Measurements from ENCODE around the gene FRMD5. TPM values are rescaled to one million over a fixed set of nuclear protein-coding genes. Genes with fewer than 3 reads are reported as not detected.
"Not testable (repeated sequence)": the region's sequence is repeated elsewhere in the genome, so short reads cannot be mapped to it uniquely, and the experiment has no call there.

FRMD5 gene
- total RNA-seq, 1 experiment from 2014 or later: 6.5 TPM

DNA sequence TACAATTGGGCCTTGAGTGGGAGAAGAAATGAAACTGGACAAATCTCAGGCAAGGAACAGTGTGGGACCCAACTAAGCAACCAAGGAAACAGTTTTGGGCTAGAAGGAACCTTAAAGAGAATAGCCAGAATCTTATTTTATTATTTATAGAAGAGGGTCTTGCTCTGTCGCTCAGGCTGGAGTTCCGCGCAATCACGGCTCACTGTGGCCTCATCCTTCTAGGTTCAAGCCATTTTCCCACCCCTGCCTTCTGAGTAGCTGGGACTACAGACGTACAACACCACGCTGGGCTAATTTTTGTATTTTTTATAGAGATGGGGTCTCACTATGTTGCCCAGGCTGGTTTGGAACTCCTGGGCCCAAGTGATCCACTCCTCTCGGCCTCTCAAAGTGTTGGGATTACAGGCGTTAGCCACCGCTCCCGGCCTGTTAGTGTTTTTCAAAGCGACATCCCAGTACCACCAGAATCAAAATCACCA lies 369.0 kb downstream of the FRMD5 start:
- CTCF ChIA-PET: no interaction called here
- no peak overlapping the region for H3K27ac ChIP-seq

DNA sequence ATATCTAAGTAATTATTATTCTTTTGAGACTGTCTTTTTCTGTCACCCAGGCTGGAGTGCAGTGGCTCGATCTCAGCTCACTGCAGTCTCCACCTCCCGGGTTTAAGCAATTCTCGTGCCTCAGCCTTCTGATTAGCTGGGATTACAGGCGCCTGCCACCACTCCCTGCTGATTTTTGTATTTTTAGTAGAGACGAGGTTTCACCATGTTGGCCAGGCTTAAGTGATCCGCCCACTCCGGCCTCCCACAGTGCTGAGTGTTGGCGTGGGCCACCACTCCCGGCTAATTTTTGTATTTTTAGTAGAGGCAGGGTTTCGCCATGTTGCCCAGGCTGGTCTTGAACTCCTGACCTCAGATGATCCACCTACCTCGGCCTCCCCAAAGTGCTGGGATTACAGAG lies 369.8 kb downstream of the FRMD5 start:
- H3K27ac ChIP-seq; H4K20me1 ChIP-seq (ENCODE audit: insufficient read depth); BruUV-seq (replicated peaks); CTCF ChIA-PET; H3K27me3 ChIP-seq (ENCODE audit: insufficient read depth, low read depth); H3K36me3 ChIP-seq (ENCODE audit: low read depth); H2AFZ ChIP-seq; H3K4me3 ChIP-seq; H3K9me3 ChIP-seq (ENCODE audit: insufficient read depth, low read depth); DNase-seq; H3K9me2 ChIP-seq (ENCODE audit: insufficient read depth): not testable (repeated sequence)
- Histone ChIP-seq H3K4me2 (peak overlapping the region; percentile 82; the same call in 1 of the 2 replicates), H3K4me1 (replicated peaks; ENCODE audit: insufficient read depth) (peaks cover 28% of the 10 kb centered on the region), H3K79me2 (ENCODE audit: low read depth) (peaks cover 37% of the 10 kb centered on the region), H3F3A (ENCODE audit: insufficient read depth, low read depth) (peaks cover 13% of the 10 kb centered on the region; the same call in 1 of the 2 replicates)
- POLR2A ChIA-PET (ENCODE audit: unreplicated experiment): interaction anchor here (0.6 to 0.9 kb wide), 3 partner anchors 16 to 721 kb away, joined by 3 to 4 read pairs (median 3); no protein-coding TSS in a partner anchor
- intact Hi-C loops (cut with micrococcal nuclease; ENCODE audit: unreplicated experiment): loop anchor here (10.0 kb wide), 1 partner anchor 51 kb away; the partner anchor contains the start of gene ELL3

More for the DNA sequence above, 369.0 kb downstream of the FRMD5 start:
- peaks cover 13% of the 10 kb centered on the region; the same call in 1 of the 2 replicates for H3F3A ChIP-seq (ENCODE audit: insufficient read depth, low read depth)
- H3K9me3 ChIP-seq (ENCODE audit: insufficient read depth, low read depth): no peaks in the 10 kb centered on the region
- no peak for DNase-seq
- no peaks in the 10 kb centered on the region for H3K9me2 ChIP-seq (ENCODE audit: insufficient read depth)
- no peaks in the 10 kb centered on the region for H4K20me1 ChIP-seq (ENCODE audit: insufficient read depth)
- H2AFZ ChIP-seq: peak overlapping the region; percentile 94; the same call in 1 of the 2 replicates
- POLR2A ChIA-PET (ENCODE audit: unreplicated experiment): no interaction called here
- H3K27me3 ChIP-seq (ENCODE audit: insufficient read depth, low read depth): no peaks in the 10 kb centered on the region
- H3K4me1 ChIP-seq (replicated peaks; ENCODE audit: insufficient read depth): peaks cover 28% of the 10 kb centered on the region
- H3K4me3 ChIP-seq: peak overlapping the region; percentile 62
- peak overlapping the region; percentile 89 for H3K4me2 ChIP-seq
- no peak for TF ChIP-seq EZH2 (IDR thresholded peaks at IDR 0.05; ENCODE audit: low read depth)
- TF ChIP-seq, protein P1, sequence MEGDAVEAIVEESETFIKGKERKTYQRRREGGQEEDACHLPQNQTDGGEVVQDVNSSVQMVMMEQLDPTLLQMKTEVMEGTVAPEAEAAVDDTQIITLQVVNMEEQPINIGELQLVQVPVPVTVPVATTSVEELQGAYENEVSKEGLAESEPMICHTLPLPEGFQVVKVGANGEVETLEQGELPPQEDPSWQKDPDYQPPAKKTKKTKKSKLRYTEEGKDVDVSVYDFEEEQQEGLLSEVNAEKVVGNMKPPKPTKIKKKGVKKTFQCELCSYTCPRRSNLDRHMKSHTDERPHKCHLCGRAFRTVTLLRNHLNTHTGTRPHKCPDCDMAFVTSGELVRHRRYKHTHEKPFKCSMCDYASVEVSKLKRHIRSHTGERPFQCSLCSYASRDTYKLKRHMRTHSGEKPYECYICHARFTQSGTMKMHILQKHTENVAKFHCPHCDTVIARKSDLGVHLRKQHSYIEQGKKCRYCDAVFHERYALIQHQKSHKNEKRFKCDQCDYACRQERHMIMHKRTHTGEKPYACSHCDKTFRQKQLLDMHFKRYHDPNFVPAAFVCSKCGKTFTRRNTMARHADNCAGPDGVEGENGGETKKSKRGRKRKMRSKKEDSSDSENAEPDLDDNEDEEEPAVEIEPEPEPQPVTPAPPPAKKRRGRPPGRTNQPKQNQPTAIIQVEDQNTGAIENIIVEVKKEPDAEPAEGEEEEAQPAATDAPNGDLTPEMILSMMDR (conservative IDR thresholded peaks at IDR 0.05): no peak
- intact Hi-C loops (cut with micrococcal nuclease; ENCODE audit: unreplicated experiment): loop anchor here (10.0 kb wide), 1 partner anchor 51 kb away; the partner anchor contains the start of gene ELL3
- BruUV-seq (replicated peaks): no TSS peak
- peaks cover 29% of the 10 kb centered on the region for H3K79me2 ChIP-seq (ENCODE audit: low read depth)
- H3K36me3 ChIP-seq (ENCODE audit: low read depth): no peaks in the 10 kb centered on the region

DNA sequence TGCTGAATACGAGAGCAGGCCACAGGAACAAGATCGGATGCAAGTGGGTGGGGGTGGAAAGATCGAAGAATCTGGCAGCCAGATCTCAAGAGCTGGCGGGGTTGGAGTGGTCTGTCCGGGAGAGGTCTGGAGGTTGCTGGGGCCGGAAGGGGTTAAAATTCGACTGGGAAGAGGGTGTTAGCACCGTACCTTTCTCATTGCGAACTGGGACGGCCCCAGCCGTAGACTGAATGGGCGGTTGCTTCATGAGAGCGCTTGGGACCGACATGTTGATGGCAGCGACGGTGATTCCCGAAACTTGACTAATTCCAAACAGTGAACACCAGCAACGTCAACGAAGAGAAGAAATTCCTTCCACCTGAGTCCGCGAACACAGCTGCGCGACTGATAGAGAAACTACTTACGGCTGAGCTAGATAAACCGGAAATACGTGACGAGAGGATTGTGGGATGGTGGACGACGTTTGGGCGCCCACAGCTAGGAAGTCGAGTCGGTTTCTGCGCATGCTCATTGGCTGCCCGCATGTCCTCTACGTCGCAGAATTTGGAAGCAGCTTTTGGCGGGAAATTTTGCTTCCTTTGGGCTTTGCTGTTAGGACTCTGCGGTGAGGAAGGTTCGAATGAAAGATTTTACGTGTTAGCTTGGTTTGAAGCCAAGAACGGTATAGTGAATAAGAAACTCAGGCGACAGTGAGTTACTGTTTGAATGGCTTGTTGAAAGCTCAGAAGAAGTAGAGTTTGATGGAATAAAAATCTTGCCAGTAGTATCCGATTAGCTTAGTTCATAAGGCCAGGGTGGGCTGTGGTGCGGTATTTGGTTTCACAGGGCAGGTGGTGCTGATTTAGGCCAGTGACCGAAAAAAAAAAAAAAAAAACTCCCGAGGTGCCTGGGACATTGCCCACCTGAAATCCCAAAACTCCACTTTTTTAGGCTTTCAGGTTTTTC lies 370.5 kb downstream of the FRMD5 start, which contains the start of gene MFAP1:
MFAP1 (minus strand) TSS at position 389 of the 945 bp plus-strand sequence; CDS start at position 268, 121 bp downstream.
- intact Hi-C loops (cut with micrococcal nuclease; ENCODE audit: unreplicated experiment): loop anchor here (10.0 kb wide), 1 partner anchor 50 kb away; the partner anchor contains the start of gene ELL3
- peaks cover 42% of the 10 kb centered on the region for H3K79me2 ChIP-seq (ENCODE audit: low read depth)
- peak within 1 kb of the TSS; percentile 82 for H3K4me2 ChIP-seq
- no peaks in the 10 kb centered on the region for H3K9me3 ChIP-seq (ENCODE audit: insufficient read depth, low read depth)
- H3K9me2 ChIP-seq (ENCODE audit: insufficient read depth): no peaks in the 10 kb centered on the region
- TF ChIP-seq, protein P1 (conservative IDR thresholded peaks at IDR 0.05): no peak
- TF ChIP-seq EZH2 (IDR thresholded peaks at IDR 0.05; ENCODE audit: low read depth): no peak
- ChIA-PET CTCF (no interaction called here), POLR2A (ENCODE audit: unreplicated experiment) (interaction anchor here (0.5 to 0.9 kb wide), 11 partner anchors 12 to 721 kb away, joined by 3 to 9 read pairs (median 4); partner anchors contain the start of gene ELL3)
- BruUV-seq (replicated peaks): TSS peak; percentile 75
- peak; percentile 86 to 92 for DNase-seq
- peak within 1 kb of the TSS; percentile 63 for H3K4me3 ChIP-seq
- H2AFZ ChIP-seq: peak within 1 kb of the TSS; percentile 79
- H3K27me3 ChIP-seq (ENCODE audit: insufficient read depth, low read depth): no peaks in the 10 kb centered on the region
- H3K27ac ChIP-seq: peak within 1 kb of the TSS; percentile 72
- H3F3A ChIP-seq (ENCODE audit: insufficient read depth, low read depth): peaks cover 13% of the 10 kb centered on the region; the same call in 1 of the 2 replicates
- H4K20me1 ChIP-seq (ENCODE audit: insufficient read depth): no peaks in the 10 kb centered on the region
- no peaks in the 10 kb centered on the region for H3K36me3 ChIP-seq (ENCODE audit: low read depth)
- peaks cover 28% of the 10 kb centered on the region for H3K4me1 ChIP-seq (replicated peaks; ENCODE audit: insufficient read depth)
